Left cardiac atrium (tissue), 4 donors: ENCODE results near the gene TXLNA. TPM values are rescaled to one million over a fixed set of nuclear protein-coding genes. Genes with fewer than 3 reads are reported as not detected.
"Not testable (repeated sequence)": the region's sequence is repeated elsewhere in the genome, so short reads cannot be mapped to it uniquely, and the experiment has no call there.

ENCODE experiments used
- ATAC-seq, 2 donors: fragments of 200-7000 bp; cut with Tn5 transposase; one replicate each; pipeline ENCODE4 v1.9.1; 2020; ENCODE audit warnings: mild to moderate bottlenecking in 2 of 2, moderate library complexity in 2 of 2
- DNase-seq: peaks from one replicate; pipeline ENCODE4 v3.0.0-alpha.2; 2020
- intact Hi-C, 2 donors: fragments of 100-400 bp; cut with DNase I; formaldehyde crosslinking; loops; one replicate each; pipeline versions ENCODE4 v1.14.1 to v1.15.1; 2022 to 2023
- long read RNA-seq: library from polyadenylated mRNA; unstranded; transcript quantifications from one replicate; pipeline ENCODE4 v2.0.0, GENCODE V29; 2021
- total RNA-seq, 2 donors: library from RNA; stranded (reverse); fragmentation: NEBNext Ultra II Directional; extraction: Animal tissue kit (Norgen Biotek cat#: 25700); gene quantifications; one replicate each; pipeline ENCODE4 v1.2.1, GENCODE V29; 2021
- donor health status: DM: no; HTN: yes; CAD: no.
- donor health status: DM: no; HTN: yes; CAD: no; lungs with severe emphysema.
- donor health status: DM: yes; HTN: yes; CAD: no.
- donor health status: Dilated cardiomyopathy.

Gene TXLNA
- 10 to 100 TPM; 20.3 to 35.6 TPM for total RNA-seq
- long read RNA-seq, full-length matches to known transcripts: 5 of 19 reads
- long read RNA-seq, partial matches to known transcripts: 0 of 19 reads
- long read RNA-seq, other reads (novel, unspliced or antisense): 14 of 19 reads

DNA sequence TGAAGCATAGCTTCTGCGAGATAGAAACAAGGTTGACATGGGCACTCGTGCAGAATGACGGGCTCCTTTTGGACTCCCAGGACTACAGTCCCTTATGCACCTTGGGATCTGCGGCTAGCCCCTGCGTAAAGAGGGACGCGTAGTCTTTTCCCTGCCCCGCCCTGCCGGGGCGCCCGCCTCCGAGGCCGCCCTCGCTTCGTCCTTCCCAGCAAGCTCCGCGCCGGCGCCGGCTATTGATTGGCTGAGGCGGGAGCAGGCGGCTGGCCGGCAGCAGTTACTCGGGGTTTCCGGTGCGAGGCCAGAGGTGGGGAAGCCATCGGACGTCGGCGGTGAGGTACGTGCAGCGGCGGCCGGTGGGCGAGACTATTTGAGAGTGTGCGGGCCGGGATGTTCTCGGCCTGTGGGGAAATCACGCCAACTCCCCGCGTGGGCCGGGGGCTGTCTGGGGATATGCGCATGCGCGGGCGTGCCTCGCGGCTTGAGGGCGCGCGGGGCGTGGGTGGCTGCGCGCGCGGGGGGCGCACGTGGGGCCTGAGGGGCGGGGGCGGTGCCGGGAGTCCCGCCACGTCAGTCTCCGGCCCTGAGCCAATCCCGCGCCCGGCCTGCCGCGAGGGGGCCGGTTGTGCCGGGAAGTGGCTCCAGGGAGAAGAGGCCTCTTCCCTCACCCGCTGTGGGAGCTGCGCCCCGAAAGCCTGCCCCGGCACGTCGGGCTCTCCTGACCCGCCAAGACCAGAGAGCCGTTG is at the start of gene TXLNA:
Gene TXLNA (plus strand): TSS at position 233 of the 743 bp plus-strand sequence. CDS start 671 bp downstream, outside the sequence.
- ATAC-seq (peak; percentile 95), DNase-seq (peak; percentile 96)
- intact Hi-C loops: no loop called here

DNA sequence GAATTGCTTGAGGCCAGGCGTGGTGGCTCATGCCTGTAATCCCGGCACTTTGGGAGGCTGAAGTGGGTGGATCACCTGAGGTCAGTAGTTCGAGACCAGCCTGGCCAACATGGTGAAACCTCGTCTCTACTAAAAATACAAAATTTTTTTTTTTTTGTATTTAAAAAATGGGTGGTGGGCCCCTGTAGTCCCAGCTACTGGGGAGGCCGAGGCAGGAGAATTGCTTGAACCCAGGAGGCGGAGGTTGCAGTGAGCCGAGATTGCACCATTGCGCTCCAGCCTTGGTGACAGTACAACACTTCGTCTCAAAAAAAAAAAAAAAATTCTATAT is 45.6 kb upstream of the TXLNA start:
- intact Hi-C loops, DNase-seq, ATAC-seq: not testable (repeated sequence)

DNA sequence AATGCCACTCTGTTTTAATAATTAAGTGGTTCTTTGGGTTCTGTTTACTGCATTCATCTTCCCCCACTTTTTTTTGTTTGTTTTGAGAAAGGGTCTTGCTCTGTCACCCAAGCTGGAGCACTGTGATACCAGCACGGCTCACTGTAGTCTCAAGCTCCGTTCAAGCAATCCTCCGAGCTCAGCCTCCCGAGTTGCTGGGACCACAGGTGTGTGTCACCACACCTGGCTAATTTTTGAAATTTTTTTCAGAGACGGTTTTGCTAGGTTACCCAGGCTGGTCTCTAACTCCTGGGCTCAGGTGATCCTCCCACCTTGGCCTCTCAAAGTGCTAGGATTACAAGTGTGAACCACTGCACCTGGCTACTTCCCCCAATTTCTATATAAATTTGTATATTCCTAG is 42.4 kb upstream of the TXLNA start:
- intact Hi-C loops: no loop called here
- DNase-seq: no peak
- no peak for ATAC-seq

DNA sequence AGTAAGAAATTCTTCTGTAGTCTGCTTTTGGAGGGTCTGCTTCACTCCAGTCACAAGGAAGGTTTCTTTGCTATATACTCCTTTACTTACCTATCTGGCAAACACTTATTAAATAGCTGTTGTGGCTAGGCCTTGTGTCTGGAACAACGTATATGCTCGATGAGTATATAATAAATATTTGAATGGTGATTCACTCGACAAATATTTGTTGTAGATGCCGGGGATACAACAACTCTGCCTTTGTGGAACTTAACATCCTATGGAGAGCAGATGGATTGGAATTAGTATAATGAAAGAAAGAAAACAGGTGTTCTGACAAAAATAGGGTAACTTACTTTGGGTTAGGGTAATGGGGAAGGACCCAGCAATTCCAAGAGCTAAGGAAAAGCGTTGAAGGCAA is 40.5 kb upstream of the TXLNA start:
- intact Hi-C loops: no loop called here
- ATAC-seq (no peak), DNase-seq (no peak)

DNA sequence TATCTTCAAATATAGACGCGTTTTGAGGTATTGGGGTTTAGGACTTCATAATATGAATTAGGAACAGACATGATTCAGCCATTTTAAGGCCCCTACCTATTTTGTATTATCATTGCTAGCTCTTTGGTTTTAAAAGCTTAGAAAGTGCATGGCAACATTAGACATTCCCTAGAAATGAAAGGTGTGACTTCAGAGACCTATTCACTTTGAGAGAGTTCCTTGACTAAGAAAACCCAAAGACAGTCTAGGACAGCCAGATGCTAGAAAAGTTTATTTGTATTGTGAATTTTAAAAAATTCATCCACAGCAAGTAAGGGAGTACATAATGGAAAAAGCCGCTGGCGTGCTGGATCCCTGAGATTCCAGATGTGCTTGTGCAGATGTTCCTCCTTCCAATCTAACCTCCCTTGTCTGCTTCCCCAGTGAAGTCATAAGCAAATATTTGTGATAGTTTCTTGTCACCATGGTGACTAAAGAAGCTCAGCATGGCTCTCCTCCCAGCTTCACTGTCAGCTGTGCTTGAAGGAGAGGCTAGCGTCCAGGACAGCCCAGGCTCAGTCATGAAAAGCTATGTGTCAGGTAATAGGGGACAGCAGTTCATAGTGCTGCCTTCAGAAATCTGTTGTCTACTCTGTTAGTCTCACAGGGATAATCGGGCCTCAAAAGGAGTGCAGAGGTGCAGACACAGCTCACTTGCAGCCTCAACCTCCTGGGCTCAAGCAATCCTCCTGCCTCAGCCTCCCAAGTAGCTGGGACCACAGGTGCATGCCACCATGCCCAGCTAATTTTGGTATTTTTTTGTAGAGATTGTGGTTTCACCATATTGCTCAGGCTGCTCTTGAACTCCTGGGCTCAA is 36.8 kb upstream of the TXLNA start:
- ATAC-seq (peak; percentile 85 to 93), DNase-seq (peak; percentile 48)
- intact Hi-C loops: no loop called here

DNA sequence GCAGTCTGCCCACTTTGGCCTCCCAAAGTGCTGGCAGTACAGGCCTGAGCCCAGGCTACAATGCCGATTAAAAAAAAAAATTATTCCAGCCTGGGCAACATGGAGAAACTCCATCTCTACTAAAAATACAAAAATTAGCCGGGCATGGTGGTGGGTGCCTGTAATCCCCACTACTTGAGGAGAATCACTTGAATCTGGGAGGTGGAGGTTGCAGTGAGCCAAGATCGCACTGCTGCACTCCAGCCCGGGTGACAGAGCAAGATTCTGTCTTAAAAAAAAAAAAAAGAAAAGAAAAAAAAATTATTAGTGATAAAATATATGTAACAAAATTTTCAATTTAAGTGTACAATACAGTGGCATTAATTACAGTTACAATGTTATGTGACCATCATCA is 36.2 kb upstream of the TXLNA start:
- DNase-seq, ATAC-seq, intact Hi-C loops: not testable (repeated sequence)

DNA sequence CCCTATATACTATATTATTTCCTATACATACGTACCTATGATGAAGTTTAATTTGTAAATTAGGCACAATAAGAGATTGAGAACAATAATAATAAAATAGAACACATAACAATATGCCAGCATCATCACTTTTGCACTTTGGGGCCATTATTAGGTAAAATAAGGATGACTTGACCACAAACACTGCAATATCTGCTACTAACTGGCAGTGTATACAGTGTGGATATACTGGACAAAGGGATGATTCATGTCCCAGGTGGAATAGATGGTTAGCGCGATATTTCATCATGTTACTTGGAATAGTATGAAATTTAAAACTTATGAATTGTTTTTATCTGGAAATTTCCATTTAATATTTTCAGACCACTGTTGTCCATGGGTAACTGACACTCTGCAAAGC is 35.4 kb upstream of the TXLNA start:
- intact Hi-C loops: no loop called here
- DNase-seq (no peak), ATAC-seq (no peak)

DNA sequence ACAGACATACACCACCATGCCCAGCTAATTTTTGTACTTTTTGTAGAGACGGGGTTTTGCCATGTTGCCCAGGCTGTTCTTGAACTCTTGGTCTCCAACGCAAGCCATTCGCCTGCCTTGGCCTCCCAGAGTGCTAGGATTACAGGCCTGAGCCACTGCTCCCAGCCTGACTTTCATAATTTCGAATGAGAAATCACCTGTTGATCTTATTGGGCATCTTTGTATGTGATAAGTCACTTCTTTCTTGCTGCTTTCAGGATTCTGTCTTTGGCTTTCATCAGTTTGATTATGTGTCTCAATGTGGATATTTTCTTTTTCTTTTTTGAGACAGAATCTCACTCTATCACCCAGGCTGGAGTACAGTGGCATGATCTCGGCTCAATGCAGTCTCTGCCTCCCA is 31.7 kb upstream of the TXLNA start:
- intact Hi-C loops, ATAC-seq, DNase-seq: not testable (repeated sequence)

DNA sequence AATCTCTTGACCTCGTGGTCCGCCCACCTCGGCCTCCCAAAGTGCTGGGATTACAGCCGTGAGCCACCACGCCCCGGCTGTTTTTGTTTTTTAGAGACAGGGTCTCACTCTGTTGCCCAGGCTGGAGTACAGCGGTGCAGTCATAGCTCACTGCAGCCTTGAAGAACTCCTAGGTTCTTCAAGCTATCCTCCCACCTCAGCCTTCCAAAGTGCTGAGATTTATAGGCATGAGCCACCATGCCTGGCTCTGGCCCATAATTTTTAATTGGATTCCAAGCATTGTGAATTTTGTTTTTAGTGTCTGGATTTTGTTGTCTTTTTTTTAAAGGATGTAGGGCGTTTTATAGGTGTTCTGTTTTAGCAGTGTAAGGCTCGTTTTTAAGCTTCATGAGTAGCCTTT is 28.6 kb upstream of the TXLNA start:
- ATAC-seq (no peak), DNase-seq (no peak)
- intact Hi-C loops: no loop called here

DNA sequence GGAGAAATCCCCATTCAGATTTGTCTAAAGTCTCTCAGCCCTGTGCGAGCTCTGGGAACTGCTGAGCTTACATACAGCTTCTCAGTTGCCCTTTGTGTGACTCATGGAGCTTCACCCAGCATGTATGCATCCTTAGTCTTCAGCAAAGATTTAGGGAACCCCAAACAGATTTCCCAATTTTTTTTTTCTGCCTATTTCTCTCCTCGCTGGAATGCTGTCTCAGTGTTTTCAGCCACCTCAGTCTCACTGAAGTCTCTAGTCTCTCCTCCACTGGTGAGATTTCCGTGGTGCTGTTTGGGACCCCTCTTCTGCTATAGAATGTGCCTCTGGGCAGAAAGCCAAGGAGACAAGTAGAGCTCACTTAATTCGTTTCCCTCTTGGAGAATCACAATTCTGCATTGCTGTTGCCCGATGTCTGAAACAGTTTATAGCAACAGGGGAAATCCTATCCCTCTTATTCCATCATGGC is 28.1 kb upstream of the TXLNA start:
- intact Hi-C loops: no loop called here
- no peak for DNase-seq
- peak; percentile 27 to 36 for ATAC-seq

DNA sequence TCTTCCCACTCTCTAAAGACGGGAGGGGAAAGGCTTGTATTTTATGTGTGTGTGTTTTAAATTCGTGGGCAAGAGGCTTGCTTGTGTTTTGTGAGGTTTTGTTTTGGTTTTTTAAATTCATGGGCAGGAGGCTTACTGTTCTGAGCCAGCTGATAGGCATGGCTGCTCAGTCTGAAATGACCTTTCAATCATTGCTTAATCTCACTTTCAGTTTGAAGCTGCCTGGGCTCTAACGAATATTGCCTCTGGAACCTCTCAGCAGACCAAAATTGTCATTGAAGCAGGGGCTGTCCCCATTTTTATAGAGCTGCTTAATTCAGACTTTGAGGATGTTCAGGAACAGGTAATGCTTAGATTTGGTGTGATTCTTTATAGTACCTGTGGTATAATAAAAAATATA is 20.3 kb upstream of the TXLNA start:
- DNase-seq (no peak), ATAC-seq (no peak)
- intact Hi-C loops: no loop called here

DNA sequence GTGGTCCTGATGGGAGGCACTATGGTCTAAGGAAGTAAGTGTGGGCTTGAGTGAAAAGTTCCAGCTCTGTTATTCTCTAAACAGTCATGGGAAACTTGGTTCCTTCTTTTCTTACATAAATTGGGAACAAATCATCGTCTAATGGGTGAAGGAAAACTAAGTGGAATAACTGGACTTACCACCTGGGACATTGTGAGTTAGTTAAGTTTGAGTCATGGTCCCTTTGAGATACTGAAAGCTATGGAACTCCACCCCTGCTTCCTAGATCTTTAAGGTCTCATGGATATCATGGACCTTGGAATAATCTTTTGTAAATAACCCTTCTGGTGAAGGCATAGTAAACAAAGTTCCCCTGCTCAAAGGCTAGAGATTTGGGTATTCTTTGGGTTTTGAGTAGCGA is 16.1 kb upstream of the TXLNA start:
- no peak for DNase-seq
- ATAC-seq: no peak
- intact Hi-C loops: no loop called here

DNA sequence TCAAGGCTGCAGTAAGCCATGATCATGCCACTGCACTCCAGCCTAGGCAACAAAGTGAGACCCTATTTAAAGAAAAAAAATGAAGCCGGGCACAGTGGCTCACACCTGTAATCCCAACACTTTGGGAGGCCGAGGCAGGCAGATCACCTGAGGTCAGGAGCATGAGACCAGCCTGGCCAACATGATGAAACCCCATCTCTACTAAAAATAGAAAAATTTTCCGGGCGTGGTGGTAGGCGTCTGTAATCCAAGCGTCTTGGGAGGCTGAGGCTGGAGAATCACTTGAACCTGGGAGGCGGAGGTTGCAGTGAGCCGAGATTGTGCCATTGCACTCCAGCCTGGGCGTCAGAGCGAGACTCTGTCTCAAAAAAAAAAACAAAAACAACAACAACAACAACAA is 13.8 kb upstream of the TXLNA start:
- ATAC-seq, intact Hi-C loops, DNase-seq: not testable (repeated sequence)

DNA sequence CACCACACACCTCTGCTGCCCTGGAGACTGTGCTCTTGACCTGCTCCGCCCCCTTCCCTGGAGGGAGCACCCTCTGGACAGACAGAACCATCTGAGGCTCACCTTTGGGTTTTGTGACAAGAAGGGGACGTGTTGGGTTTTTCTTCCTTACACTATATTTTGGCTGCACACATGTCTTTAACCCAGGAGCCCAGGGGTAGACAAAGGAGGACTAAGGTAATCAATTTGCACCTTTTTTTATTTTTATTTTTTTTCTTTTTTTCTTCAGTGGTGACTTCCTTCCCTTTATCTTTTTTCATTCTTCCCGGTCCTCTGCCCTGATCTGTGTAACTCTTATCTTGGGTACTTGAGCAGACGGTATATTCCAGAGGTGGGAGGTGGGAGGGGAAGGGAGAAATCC is 8.5 kb upstream of the TXLNA start:
- no peak for ATAC-seq
- DNase-seq: no peak
- intact Hi-C loops: no loop called here

DNA sequence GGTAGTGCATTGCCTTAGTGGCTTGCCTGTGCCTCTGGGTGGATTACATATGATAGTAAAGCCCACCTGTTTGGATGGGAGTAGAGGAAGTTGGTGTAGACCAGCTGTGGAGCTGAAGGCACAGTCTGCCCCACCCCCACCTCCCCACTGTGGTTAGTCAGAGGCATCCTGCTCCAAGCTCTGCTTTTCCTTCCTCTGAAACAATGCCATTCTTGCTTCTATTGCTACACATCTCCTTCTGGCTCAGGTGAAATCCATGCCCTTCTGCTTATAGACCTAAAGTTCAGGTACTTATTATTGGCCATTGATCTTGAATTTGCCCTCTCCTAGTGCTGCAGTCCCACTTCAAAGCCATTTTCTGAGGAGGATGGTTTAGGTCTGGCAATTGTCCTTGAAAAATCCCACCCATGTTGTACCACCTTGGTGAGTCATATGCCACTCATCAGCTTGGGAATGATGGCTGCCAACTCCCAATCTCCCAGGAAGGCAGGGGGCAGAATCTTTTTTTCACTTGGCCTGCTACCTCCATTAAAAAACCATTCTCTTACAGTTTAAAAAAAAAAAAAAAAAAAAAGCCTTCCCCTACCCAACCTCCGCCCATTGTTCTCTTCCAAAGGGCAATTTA is 6.7 kb upstream of the TXLNA start:
- ATAC-seq: no peak
- DNase-seq: no peak
- intact Hi-C loops: no loop called here

DNA sequence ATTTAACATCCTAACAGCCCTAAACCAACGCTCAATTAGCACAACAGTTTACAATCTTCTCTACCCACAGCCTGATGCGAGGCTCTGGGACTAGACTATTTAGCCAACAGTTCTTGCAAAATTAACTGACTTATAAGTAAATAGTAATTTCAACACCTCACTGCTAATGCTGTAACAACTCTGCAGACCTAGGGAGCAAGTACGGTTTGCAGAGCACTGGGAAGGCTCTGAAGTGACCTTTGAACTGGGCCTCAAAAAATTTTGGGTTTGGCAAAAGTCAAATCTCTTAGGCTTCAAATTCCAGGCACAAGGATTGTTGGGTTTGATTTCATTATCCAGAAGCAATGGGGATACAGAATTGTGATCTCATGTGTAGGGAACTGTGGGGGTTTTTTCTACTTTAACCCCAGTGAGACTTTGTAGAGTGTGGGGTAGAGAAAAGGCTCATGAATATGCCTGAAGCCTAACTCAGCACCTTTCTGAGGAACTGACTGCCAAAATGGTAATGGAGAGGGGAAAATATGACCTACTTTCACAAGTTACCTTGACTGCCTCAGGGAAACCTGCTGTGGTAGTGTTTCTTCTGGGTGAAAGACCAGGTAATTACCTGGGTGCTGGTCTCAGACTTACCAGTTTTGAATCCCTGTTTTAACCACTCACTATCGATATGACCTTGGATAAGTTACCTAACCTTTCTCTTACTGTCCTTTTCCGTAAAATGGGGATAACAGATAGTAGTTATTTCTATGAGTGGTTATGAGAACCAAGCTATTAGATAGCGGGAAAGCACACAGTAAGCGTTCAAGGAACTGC is 889 bp upstream of the TXLNA start:
- DNase-seq: no peak
- ATAC-seq: peak in 1 of 2 donors; percentile 8
- intact Hi-C loops: no loop called here

DNA sequence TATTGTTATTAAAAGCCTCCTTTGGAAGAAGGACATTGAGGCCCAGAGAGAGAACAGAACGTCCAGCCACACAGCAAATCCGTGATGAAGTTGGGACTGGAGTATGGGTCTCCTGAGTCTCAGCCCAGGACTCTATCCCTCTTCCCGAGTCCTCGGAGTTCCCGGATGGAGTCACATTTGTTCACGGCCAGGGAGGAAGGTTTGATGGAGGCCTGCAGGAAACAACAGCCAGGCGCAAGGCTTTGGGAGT is 357 bp upstream of the TXLNA start:
- DNase-seq (no peak), ATAC-seq (peak; percentile 3 to 16)
- intact Hi-C loops: no loop called here

DNA sequence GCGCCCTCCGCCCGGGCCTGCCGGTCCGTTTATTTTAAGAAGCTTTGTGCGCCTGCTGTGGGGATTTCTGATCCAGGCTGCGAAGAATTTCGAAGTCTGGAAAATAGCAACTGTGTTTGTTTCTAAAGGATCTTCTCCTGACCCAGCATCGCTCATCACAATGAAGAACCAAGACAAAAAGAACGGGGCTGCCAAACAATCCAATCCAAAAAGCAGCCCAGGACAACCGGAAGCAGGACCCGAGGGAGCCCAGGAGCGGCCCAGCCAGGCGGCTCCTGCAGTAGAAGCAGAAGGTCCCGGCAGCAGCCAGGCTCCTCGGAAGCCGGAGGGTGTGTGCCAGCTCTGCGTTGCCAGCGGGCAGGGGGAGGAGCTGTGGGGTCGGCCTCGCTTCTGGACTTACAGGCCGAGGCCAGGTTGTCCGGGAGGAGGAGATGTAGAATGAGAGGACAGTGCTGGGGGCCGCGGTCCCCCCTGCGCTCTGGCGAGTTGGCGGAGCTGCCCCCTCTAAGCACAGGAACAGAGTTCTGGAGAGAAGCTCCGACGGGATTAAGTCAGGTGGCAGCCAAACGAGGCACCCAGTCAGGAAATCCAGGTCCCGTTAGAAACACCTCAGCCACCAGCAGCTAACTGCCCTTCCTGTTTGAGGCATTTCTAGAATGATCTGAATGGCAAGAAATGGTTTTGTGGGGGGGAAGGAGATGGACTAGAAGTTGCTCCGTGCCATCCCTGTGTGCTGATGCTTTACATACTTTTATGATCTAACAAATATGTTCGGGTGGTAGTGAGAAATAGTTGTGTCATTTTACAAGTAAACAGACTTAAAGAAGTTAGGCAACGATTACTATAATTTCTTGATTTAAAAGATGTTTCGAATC is 948 bp downstream of the TXLNA start:
- ATAC-seq (peak; percentile 54 to 69), DNase-seq (peak; percentile 72)
- intact Hi-C loops: no loop called here
